Activated T-cell treated with anti-CD3 and anti-CD28 coated beads for 24 hours (primary cell): ENCODE data around the gene HPD.
"Not testable (repeated sequence)": the region's sequence is repeated elsewhere in the genome, so short reads cannot be mapped to it uniquely, and the experiment has no call there.

ENCODE experiments used
- DNase-seq: peaks from one replicate; pipeline ENCODE4 v3.0.0-alpha.2; 2020; ENCODE audit warnings: low read depth

Gene HPD

DNA sequence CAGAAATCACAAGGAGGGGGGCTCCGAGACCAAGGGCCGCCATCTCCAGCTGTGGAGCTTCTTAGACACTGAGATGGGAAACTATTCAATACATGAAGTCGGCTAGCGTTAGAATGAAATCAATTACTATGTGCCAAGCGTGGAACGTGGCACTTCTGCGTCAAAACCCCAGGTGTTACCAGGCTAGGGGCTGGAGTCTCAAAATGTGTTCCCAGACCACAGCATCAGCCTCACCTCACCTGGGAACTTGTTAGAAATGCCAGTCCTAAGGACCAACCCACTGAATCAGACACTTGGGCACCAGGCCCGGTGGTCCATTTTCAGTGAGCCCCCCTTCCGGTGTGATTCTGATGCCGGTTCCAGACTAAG, 59.9 kb downstream of the HPD start:
- DNase-seq = no peak

GRCh38 chr12:121797937-121798786, 60.5 kb downstream of the HPD start:
- no peak for DNase-seq

- DNase-seq = no peak
Observed at GRCh38 chr12:121796855-121797751, 61.6 kb downstream of the HPD start.

DNA sequence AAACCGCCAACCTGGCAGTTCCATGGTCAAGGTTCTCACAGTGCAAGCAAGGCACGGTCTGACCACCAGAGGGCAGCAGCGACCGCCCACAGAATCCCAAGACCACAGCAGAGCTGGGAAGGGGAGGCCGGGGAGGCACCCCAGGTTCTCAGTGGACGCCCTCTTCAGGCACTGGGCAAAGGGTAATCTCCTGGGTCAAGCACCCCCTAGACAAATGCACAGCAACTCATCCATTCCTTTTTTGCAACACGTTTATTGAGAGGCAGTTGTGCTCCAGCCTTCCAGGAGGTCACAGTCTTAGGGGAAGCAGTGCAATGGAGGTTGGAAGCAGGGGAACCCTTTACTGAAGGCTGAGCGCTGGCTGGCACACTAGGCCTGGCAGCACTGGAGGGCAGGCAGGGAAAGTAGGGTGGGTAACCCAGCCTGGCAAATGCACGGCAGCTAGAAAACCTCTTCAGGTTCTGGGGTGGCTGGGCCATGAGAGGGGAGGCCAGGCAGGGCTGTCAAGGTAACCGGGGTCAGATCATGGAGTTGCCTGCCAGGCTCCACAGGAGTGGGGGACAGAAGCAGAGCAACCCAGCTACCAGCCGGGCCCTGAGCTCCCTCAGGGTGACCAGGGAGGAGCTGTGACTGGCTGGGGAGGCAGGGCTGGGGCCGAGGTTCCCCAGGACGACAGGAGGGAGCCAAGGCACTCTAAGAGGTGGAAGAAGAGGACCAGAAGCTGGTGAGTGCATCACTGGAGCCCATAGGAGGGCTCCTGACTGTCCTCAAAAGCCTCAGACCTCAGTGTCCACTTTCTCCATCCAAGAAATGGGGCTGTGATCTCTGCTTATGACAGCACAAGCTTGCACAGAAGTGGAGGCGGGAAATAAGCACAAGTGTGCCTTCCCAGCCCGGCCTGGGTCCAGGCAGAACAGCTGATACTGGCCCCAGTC, 63.4 kb downstream of the HPD start:
- DNase-seq = peak; percentile 78

GRCh38 chr12:121794534-121795033, 64.1 kb downstream of the HPD start:
- DNase-seq = no peak

- peak; percentile 93 for DNase-seq
Observed at GRCh38 chr12:121793838-121794533, 64.7 kb downstream of the HPD start.

DNA sequence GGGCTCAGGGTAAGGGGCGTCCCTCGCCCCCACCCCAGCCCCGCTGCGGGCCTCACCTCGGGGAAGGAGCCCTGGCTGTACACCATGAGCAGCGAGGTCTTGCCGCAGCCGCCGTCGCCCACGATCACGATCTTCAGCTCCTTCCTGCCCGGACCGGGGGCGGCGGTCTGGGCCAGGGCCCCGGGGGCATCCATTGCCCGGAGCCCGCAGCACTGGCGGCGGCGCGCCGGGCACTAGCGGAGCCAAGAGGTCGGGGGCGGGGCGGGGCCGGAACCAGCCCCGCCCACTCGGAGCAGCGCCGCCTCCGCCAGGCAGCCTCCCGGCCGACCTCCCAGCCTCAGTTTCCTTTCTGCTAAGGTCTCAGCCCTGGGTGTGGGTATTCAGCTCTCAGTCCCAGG, 65.2 kb downstream of the HPD start, which contains the start of gene RHOF:
RHOF (minus strand) TSS at position 249 of the 398 bp plus-strand sequence; CDS start at position 194, 55 bp downstream.
- no peak for DNase-seq

DNA sequence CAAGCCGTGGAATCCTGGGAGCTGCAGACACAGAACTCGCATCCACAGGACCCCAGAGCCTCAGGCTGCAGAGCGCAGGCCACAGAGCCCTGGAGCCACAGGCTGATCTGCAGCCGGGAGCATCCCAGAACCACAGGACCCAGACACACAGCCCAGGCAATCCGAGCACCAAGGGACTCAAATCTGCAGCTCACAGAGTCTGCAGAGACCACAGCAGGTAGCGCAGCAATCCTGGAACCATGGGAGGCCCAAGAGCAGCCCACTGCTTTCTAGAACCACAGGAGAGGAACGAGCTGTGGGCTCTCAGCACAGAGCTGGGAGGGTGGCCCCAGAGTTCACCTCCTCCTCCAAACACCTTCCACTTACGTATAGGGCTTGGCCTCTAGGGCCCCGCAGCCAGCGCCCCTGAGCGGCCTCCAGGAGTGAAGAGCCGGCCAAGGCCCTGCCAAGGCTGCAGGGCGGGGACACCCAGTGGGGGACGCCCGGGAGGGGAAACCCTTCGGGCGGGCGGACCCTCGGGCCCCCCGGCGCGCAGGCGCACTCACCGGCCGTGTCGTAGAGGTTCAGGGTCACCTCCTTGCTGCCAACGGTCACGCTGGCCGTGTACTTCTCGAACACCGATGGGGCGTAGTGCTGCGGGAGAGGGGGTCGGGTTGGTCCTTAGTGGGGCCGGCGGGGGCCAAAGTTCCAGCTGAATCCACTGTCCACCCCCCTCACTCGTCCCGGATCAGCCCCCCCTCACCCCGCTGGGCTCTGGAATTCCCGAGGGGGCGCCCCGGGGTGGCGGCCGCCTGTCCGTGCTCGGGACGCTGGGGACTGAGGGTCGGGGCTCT, 65.8 kb downstream of the HPD start:
- no peak for DNase-seq

DNA sequence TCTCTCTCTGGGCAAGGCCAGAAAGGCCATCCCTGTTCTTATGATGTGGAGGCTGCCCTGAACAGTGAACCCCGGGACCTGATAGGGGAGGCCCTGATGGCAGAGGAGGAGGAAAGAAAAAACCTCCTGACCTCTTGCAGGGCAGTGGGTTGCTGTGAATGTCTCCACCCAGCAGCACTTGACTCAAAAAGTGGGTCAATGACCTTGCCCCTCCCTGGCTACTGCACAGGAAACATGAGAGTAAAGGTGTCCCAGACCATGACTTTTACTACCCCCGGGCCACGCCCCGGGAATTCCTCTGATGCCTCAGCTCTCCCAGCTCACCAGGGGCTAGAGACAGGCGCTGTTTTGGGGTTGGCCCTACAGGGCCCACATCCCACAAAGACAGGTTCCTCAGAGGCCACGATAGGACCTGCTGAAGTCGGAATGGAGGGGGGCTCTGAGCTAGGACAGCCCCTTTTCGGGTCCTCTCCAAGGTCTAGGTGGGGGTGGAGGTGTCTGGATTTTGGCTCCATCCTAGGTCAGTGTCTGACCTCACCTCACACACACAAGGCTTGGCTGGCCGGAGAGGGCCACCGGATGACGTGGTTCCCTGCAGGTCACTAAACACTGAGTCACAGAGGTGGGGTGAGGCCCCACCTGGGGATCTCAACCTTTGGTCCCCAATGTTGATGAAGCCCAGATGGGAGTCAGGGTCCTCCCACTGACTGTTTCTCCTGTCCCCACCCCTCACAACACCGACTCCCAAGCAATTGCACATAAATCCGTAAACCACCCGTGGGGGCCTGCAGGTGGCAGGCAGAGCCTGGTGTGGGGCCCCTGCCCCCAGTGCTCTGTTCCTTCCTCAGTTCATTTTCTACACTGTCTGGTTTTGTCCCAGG, 66.7 kb downstream of the HPD start:
- no peak for DNase-seq

GRCh38 chr12:121790785-121791184, 67.9 kb downstream of the HPD start:
- not testable (repeated sequence) for DNase-seq

- peak; percentile 89 for DNase-seq
Observed at GRCh38 chr12:121789800-121790728, 68.6 kb downstream of the HPD start.
